ENCODE data around the gene TNFAIP8L2.

DNA sequence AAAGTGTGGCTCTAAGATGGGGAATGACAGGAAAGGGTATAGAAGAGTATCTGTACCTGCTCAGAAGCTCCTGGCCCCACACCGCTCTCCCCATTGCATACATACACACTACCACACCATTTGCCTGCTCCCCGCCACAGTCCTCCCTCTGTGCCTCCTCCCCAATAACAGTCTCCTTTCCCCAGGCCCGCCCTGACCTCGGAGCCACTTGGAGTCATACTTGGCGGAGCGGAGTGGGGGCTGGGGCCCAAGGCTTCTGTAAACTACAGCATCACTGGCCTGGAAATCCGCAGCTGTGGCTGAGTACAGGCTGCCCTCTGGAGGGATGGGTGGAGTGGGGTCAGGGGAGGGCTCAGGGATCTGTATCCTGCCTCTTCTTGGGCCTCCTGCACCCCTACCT lies 18.7 kb upstream of the TNFAIP8L2 start:
- TF ChIP-seq, protein P1, sequence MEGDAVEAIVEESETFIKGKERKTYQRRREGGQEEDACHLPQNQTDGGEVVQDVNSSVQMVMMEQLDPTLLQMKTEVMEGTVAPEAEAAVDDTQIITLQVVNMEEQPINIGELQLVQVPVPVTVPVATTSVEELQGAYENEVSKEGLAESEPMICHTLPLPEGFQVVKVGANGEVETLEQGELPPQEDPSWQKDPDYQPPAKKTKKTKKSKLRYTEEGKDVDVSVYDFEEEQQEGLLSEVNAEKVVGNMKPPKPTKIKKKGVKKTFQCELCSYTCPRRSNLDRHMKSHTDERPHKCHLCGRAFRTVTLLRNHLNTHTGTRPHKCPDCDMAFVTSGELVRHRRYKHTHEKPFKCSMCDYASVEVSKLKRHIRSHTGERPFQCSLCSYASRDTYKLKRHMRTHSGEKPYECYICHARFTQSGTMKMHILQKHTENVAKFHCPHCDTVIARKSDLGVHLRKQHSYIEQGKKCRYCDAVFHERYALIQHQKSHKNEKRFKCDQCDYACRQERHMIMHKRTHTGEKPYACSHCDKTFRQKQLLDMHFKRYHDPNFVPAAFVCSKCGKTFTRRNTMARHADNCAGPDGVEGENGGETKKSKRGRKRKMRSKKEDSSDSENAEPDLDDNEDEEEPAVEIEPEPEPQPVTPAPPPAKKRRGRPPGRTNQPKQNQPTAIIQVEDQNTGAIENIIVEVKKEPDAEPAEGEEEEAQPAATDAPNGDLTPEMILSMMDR (IDR thresholded peaks at IDR 0.05): no peak
- TF ChIP-seq POLR2AphosphoS5 (IDR thresholded peaks at IDR 0.05; ENCODE audit: insufficient read depth in 1 of 2, low read depth in 1 of 2): no peak
